OCI-LY7 (cell line): ENCODE results near the gene ZSCAN22. TPM values are rescaled to one million over a fixed set of nuclear protein-coding genes. Genes with fewer than 3 reads are reported as not detected.
"Not testable (repeated sequence)": the region's sequence is repeated elsewhere in the genome, so short reads cannot be mapped to it uniquely, and the experiment has no call there.

ENCODE experiments used
- BruUV-seq: library from RNA; stranded (reverse); fragments of 400-500 nt; replicated peaks from 2 replicates; lab custom pipeline; 2021; lab: Mats Ljungman, UMichigan
- CTCF ChIA-PET: fragments of 300-600 bp; sonication (Branson Sonifier 250); formaldehyde crosslinking; loops from one replicate; lab custom pipeline; 2022; ENCODE audit warnings: antibody characterized with exemption; ENCODE audit not compliant: unreplicated experiment; lab: Charles Lee
- POLR2A ChIA-PET: fragments of 300-600 bp; sonication (Branson Sonifier 250); formaldehyde crosslinking; loops from one replicate; lab custom pipeline; 2022; ENCODE audit warnings: antibody characterized with exemption; lab: Charles Lee
- DNase-seq: peaks from one replicate; pipeline ENCODE4 v3.0.0-alpha.2; 2015; ENCODE audit warnings: low spot score
- H2AFZ ChIP-seq: fragments of 200-600 bp; sonication (generic), shearing (Covaris generic); 2 replicates; pipeline ENCODE4 v1.6.1; 2014; ENCODE audit warnings: mild to moderate bottlenecking, antibody characterized with exemption, low read length, moderate library complexity
- H3K27ac ChIP-seq: fragments of 200-600 bp; sonication (generic); 2 replicates; pipeline ENCODE4 v1.5.1; 2014; ENCODE audit warnings: mixed run types, low read depth, mild to moderate bottlenecking, moderate library complexity, low read length, inconsistent platforms; ENCODE audit not compliant: poor library complexity, severe bottlenecking
- H3K36me3 ChIP-seq: fragments of 200-600 bp; sonication (generic); 2 replicates; pipeline ENCODE4 v1.6.1; 2014; ENCODE audit warnings: mild to moderate bottlenecking, antibody characterized with exemption, low read length, moderate library complexity, mixed read lengths; ENCODE audit not compliant: insufficient read depth
- H3K4me1 ChIP-seq: fragments of 200-600 bp; sonication (generic); 2 replicates; pipeline ENCODE4 v1.5.1; 2014; ENCODE audit warnings: mild to moderate bottlenecking, low read length; ENCODE audit not compliant: insufficient read depth, poor library complexity, severe bottlenecking
- H3K4me2 ChIP-seq: fragments of 200-600 bp; sonication (generic); 2 replicates; pipeline ENCODE4 v1.6.1; 2014; ENCODE audit warnings: mild to moderate bottlenecking, low read length
- H3K4me3 ChIP-seq: fragments of 200-600 bp; sonication (generic); 2 replicates; pipeline ENCODE4 v1.5.1; 2014; ENCODE audit warnings: mild to moderate bottlenecking, low read depth, low read length; ENCODE audit not compliant: poor library complexity, severe bottlenecking
- H3K79me2 ChIP-seq: fragments of 200-600 bp; sonication (generic); 2 replicates; pipeline ENCODE4 v1.6.1; 2016; ENCODE audit warnings: low read depth, mild to moderate bottlenecking, low read length, moderate library complexity, mixed read lengths; ENCODE audit not compliant: insufficient read depth
- H3K9me2 ChIP-seq: fragments of 200-600 bp; sonication (generic); 2 replicates; pipeline ENCODE4 v1.6.1; 2016; ENCODE audit warnings: mild to moderate bottlenecking, low read length, mixed read lengths; ENCODE audit not compliant: insufficient read depth
- H3K9me3 ChIP-seq: fragments of 200-600 bp; sonication (generic); 2 replicates; pipeline ENCODE4 v1.6.1; 2014; ENCODE audit warnings: mild to moderate bottlenecking, mixed run types, low read length, mixed read lengths
- H4K20me1 ChIP-seq: fragments of 200-600 bp; sonication (generic); 2 replicates; pipeline ENCODE4 v1.6.1; 2014; ENCODE audit warnings: mild to moderate bottlenecking, antibody characterized with exemption, low read length, moderate library complexity, mixed read lengths; ENCODE audit not compliant: insufficient read depth
- CTCF ChIP-seq: fragments of 200-600 bp; sonication (generic); conservative IDR thresholded peaks from 2 replicates; pipeline ENCODE4 v1.5.1; 2014; ENCODE audit warnings: mild to moderate bottlenecking, antibody characterized with exemption, low read length, moderate library complexity, mixed read lengths
- EZH2phosphoT487 ChIP-seq: fragments of 200-600 bp; sonication (generic); IDR thresholded peaks from 2 replicates; pipeline ENCODE4 v1.6.1; 2018; ENCODE audit warnings: low read depth, borderline replicate concordance, mild to moderate bottlenecking, mixed run types, antibody characterized with exemption, low read length, moderate library complexity, mixed read lengths
- intact Hi-C: fragments of 100-400 bp; cut with micrococcal nuclease; formaldehyde crosslinking; loops from one replicate; pipeline ENCODE4 v1.10.0; 2022; ENCODE audit not compliant: unreplicated experiment
- total RNA-seq, 2 experiments: library from RNA; depleted of rRNA in 1 of 2; stranded (reverse); fragments of >200 nt in 1 of 2; shearing (Covaris generic) in 1 of 2; gene quantifications; 2 replicates each; pipeline ENCODE4 v1.2.3, GENCODE V29; 2014 to 2022

ZSCAN22 gene
- total RNA-seq, 2 experiments from 2014 or later = 3.3 to 3.7 TPM

- TF ChIP-seq CTCF (no peak), EZH2phosphoT487 (no peak)
- ChIA-PET POLR2A (interaction anchor here (0.9 kb wide), 1 partner anchor 10 kb away, joined by 3 read pairs; no protein-coding TSS in a partner anchor), CTCF (no interaction called here)
- no peak overlapping the region for H3K4me3 ChIP-seq
- no peaks in the 10 kb centered on the region for H3K9me2 ChIP-seq
- BruUV-seq = no TSS peak
- no peaks in the 10 kb centered on the region for H4K20me1 ChIP-seq
- no peak overlapping the region for H3K27ac ChIP-seq
- no peaks in the 10 kb centered on the region for H3K9me3 ChIP-seq
- intact Hi-C loops = no loop called here
- H3K79me2 ChIP-seq = no peaks in the 10 kb centered on the region
- H3K4me1 ChIP-seq = peaks cover 7% of the 10 kb centered on the region
- no peak overlapping the region for H2AFZ ChIP-seq
- no peak overlapping the region for H3K4me2 ChIP-seq
- no peaks in the 10 kb centered on the region for H3K36me3 ChIP-seq
- no peak for DNase-seq
These were observed 47.4 kb downstream of the ZSCAN22 start for GRCh38 chr19:58374200-58374599.

GRCh38 chr19:58376724-58377123, 49.9 kb downstream of the ZSCAN22 start:
- CTCF ChIA-PET, H3K9me3 ChIP-seq, H3K4me3 ChIP-seq, H3K4me2 ChIP-seq, intact Hi-C loops, H3K9me2 ChIP-seq, DNase-seq, H2AFZ ChIP-seq, BruUV-seq, H3K27ac ChIP-seq, H3K36me3 ChIP-seq, H4K20me1 ChIP-seq, H3K79me2 ChIP-seq: not testable (repeated sequence)
- peaks cover 19% of the 10 kb centered on the region for H3K4me1 ChIP-seq
- POLR2A ChIA-PET = interaction anchor here (1.3 kb wide), 1 partner anchor 14 kb away, joined by 4 read pairs; the partner anchor contains the start of gene ZNF497

- H3K36me3 ChIP-seq = no peaks in the 10 kb centered on the region
- peak overlapping the region; percentile 71 for H3K4me3 ChIP-seq
- no peak overlapping the region for H3K27ac ChIP-seq
- no peaks in the 10 kb centered on the region for H3K9me3 ChIP-seq
- H2AFZ ChIP-seq = no peak overlapping the region
- intact Hi-C loops = no loop called here
- no peak for TF ChIP-seq EZH2phosphoT487
- TF ChIP-seq CTCF = no peak
- POLR2A ChIA-PET = interaction anchor here (1.5 kb wide), 1 partner anchor 17 kb away, joined by 6 read pairs; the partner anchor contains the start of gene ZNF497
- peak overlapping the region; percentile 91 for H3K4me2 ChIP-seq
- peaks cover 25% of the 10 kb centered on the region for H3K4me1 ChIP-seq
- DNase-seq = no peak
- H3K9me2 ChIP-seq = no peaks in the 10 kb centered on the region
- BruUV-seq = no TSS peak
- CTCF ChIA-PET = no interaction called here
- H4K20me1 ChIP-seq = no peaks in the 10 kb centered on the region
- no peaks in the 10 kb centered on the region; the same call in 1 of the 2 replicates for H3K79me2 ChIP-seq
These were observed 52.5 kb downstream of the ZSCAN22 start for GRCh38 chr19:58379246-58379645.
